SK-N-SH treated with all-trans-retinoic acid at 6 μM for 48 hours (cell line): ENCODE measurements around the gene TBC1D13.

Experiments used
- ESRRG ChIP-seq: fragments of 250-450 bp; sonication (Bioruptor Pico); IDR thresholded peaks from 2 replicates; pipeline ENCODE4 v1.6.1; 2021; ENCODE audit warnings: mild to moderate bottlenecking
- ISL1 ChIP-seq: fragments of 250-450 bp; sonication (Bioruptor Pico); IDR thresholded peaks from 2 replicates; pipeline ENCODE4 v2.1.2; 2022; ENCODE audit warnings: mild to moderate bottlenecking, moderate library complexity
- PATZ1 ChIP-seq: fragments of 250-450 bp; sonication (Bioruptor Pico); IDR thresholded peaks from 2 replicates; pipeline ENCODE4 v1.8.0; 2020; ENCODE audit warnings: mild to moderate bottlenecking, moderate library complexity, borderline replicate concordance
- RARB ChIP-seq: fragments of 250-450 bp; sonication (Bioruptor Pico); IDR thresholded peaks from 2 replicates; pipeline ENCODE4 v1.8.0; 2021; ENCODE audit warnings: mild to moderate bottlenecking, moderate library complexity
- ZFP3 ChIP-seq: fragments of 250-450 bp; sonication (Bioruptor Pico); IDR thresholded peaks from 2 replicates; pipeline ENCODE4 v1.5.0; 2020; ENCODE audit warnings: mild to moderate bottlenecking, moderate library complexity
- ZFP30 ChIP-seq: fragments of 450-650 bp; formaldehyde crosslinking; IDR thresholded peaks from 2 replicates; pipeline ENCODE4 v1.5.0; 2022; ENCODE audit warnings: mild to moderate bottlenecking, moderate library complexity
- ZNF565 ChIP-seq: fragments of 450-650 bp; formaldehyde crosslinking; conservative IDR thresholded peaks from 2 replicates; pipeline ENCODE4 v1.5.0; 2020; ENCODE audit warnings: low read depth, mild to moderate bottlenecking, moderate library complexity
- ZNF8 ChIP-seq: fragments of 450-650 bp; formaldehyde crosslinking; IDR thresholded peaks from 2 replicates; pipeline ENCODE4 v1.5.0; 2020; ENCODE audit warnings: mild to moderate bottlenecking, moderate library complexity

GRCh38 chr9:128820665-128821583, 33.9 kb downstream of the TBC1D13 start:
- TF ChIP-seq ZFP30 (CRISPR knock-in tag) (no peak), PATZ1 (CRISPR knock-in tag) (no peak), ZNF565 (CRISPR knock-in tag) (no peak), RARB (CRISPR knock-in tag) (no peak), ISL1 (CRISPR knock-in tag) (no peak), ESRRG (CRISPR knock-in tag) (no peak), ZNF8 (no peak), ZFP3 (CRISPR knock-in tag) (no peak)
